Stimulated activated CD8-positive, alpha-beta memory T cell treated with anti-CD3 and anti-CD28 coated beads, Interleukin-12 subunit alpha, Interleukin-12 subunit beta, amount 100 ng/mL, for 4 hours (primary cell): ENCODE data around the gene KRT9.
"Not testable (repeated sequence)": the region's sequence is repeated elsewhere in the genome, so short reads cannot be mapped to it uniquely, and the experiment has no call there.

Experiments
- DNase-seq: peaks from one replicate; pipeline ENCODE4 v3.0.0-alpha.2; 2020; ENCODE audit warnings: low read depth

The KRT9 gene

GRCh38 chr17:41579484-41580243 is 7.8 kb upstream of the KRT9 start:
- DNase-seq, result peak; percentile 2

- no peak for DNase-seq
Measured at GRCh38 chr17:41578971-41579370, 7.1 kb upstream of the KRT9 start.

- no peak for DNase-seq
Measured at GRCh38 chr17:41578538-41578937, 6.7 kb upstream of the KRT9 start.

- DNase-seq, result not testable (repeated sequence)
Measured at GRCh38 chr17:41576740-41577139, 4.9 kb upstream of the KRT9 start.

GRCh38 chr17:41575336-41575735 is 3.5 kb upstream of the KRT9 start:
- no peak for DNase-seq

- DNase-seq, result no peak
Measured at GRCh38 chr17:41567317-41567716, 4.5 kb downstream of the KRT9 start.

- DNase-seq, result no peak
Measured at GRCh38 chr17:41565338-41565737, 6.5 kb downstream of the KRT9 start.

GRCh38 chr17:41563607-41564170 is 8.2 kb downstream of the KRT9 start:
- no peak for DNase-seq

- DNase-seq, result no peak
Measured at GRCh38 chr17:41561554-41561953, 10.3 kb downstream of the KRT9 start.

GRCh38 chr17:41559548-41559947 is 12.3 kb downstream of the KRT9 start:
- no peak for DNase-seq

GRCh38 chr17:41556931-41557330 is 14.9 kb downstream of the KRT9 start:
- DNase-seq, result no peak

GRCh38 chr17:41556306-41556705 is 15.6 kb downstream of the KRT9 start:
- no peak for DNase-seq

- no peak for DNase-seq
Measured at GRCh38 chr17:41555105-41555887, 16.6 kb downstream of the KRT9 start.

- DNase-seq, result no peak
Measured at GRCh38 chr17:41553987-41554680, 17.7 kb downstream of the KRT9 start.

GRCh38 chr17:41553176-41553575 is 18.7 kb downstream of the KRT9 start:
- DNase-seq, result no peak

GRCh38 chr17:41552455-41552854 is 19.4 kb downstream of the KRT9 start:
- no peak for DNase-seq

GRCh38 chr17:41551365-41551764 is 20.5 kb downstream of the KRT9 start:
- no peak for DNase-seq

GRCh38 chr17:41549596-41550039 is 22.2 kb downstream of the KRT9 start:
- DNase-seq, result no peak

- peak; percentile 59 for DNase-seq
Measured at GRCh38 chr17:41548844-41549595, 22.8 kb downstream of the KRT9 start.

GRCh38 chr17:41547921-41548843 is 23.7 kb downstream of the KRT9 start:
- peak; percentile 41 for DNase-seq
